Uterus (tissue), 2 donors: ENCODE data around the gene RGSL1.

Source experiments
- POLR2A ChIP-seq, 2 donors: fragments of 450-650 bp; IDR thresholded peaks; one replicate each; pipeline ENCODE4 v1.6.1; 2016; ENCODE audit warnings: antibody characterized with exemption in 2 of 2, mild to moderate bottlenecking in 1 of 2, moderate library complexity in 1 of 2
- TF ChIP-seq, protein P1 (sequence below), 4 experiments: fragments of 200-600 bp in 2 of 4; fragments of 450-650 bp in 2 of 4; sonication (generic) in 2 of 4; IDR thresholded peaks; one replicate each; pipeline ENCODE4 v1.5.1; 2016 to 2019; ENCODE audit warnings: antibody characterized with exemption in 4 of 4, mild to moderate bottlenecking in 2 of 4, moderate library complexity in 1 of 4

GRCh38 chr1:182607566-182607965 lies 157.6 kb downstream of the RGSL1 start:
- TF ChIP-seq, protein P1, sequence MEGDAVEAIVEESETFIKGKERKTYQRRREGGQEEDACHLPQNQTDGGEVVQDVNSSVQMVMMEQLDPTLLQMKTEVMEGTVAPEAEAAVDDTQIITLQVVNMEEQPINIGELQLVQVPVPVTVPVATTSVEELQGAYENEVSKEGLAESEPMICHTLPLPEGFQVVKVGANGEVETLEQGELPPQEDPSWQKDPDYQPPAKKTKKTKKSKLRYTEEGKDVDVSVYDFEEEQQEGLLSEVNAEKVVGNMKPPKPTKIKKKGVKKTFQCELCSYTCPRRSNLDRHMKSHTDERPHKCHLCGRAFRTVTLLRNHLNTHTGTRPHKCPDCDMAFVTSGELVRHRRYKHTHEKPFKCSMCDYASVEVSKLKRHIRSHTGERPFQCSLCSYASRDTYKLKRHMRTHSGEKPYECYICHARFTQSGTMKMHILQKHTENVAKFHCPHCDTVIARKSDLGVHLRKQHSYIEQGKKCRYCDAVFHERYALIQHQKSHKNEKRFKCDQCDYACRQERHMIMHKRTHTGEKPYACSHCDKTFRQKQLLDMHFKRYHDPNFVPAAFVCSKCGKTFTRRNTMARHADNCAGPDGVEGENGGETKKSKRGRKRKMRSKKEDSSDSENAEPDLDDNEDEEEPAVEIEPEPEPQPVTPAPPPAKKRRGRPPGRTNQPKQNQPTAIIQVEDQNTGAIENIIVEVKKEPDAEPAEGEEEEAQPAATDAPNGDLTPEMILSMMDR (IDR thresholded peaks at IDR 0.05) = no peak
- no peak for TF ChIP-seq POLR2A (IDR thresholded peaks at IDR 0.05)
